Stimulated activated CD8-positive, alpha-beta memory T cell treated with anti-CD3 and anti-CD28 coated beads, Interleukin-12 subunit alpha, Interleukin-12 subunit beta, amount 100 ng/mL, for 24 hours (primary cell): ENCODE data around the gene SLC6A9.

Source experiments
- DNase-seq: peaks from one replicate; pipeline ENCODE4 v3.0.0-alpha.2; 2020; ENCODE audit errors: extremely low read depth

Gene SLC6A9

DNA sequence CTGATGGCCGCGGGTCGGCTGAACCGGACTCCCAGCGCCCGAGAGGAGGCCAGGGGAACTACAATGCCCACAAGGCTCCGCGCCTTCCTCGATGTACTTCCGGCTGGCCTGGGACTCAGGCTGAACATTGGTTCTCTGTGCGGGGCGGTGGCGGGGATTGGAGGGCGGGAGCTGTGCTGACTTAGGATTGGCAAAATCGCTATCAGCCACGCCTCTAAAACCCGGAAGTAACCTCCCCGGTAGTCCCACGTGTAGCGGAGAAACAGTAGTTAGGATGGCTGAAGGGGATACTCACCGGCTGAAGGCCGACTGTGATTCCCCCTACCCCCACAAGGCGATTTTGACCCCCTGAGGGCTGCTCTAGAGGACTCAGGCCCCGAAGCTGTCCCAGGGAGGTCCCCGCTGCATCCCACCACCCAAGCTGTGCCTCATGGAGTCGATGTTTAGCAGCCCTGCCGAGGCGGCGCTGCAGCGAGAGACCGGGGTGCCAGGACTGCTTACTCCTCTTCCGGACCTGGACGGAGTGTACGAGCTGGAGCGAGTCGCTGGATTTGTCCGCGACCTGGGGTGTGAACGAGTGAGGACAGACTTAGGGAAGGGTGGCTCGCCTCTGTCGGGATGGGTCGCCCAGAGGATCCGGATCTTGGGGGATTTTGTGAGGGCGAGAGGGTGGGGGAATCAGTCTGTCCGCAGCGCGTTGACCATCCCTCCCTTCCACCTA, 61.4 kb downstream of the SLC6A9 start, which contains the start of gene DPH2:
TSS of gene DPH2 (plus strand) at position 265 of the 721 bp plus-strand sequence. CDS start at position 431, 166 bp downstream.
- peak; percentile 94 for DNase-seq

DNA sequence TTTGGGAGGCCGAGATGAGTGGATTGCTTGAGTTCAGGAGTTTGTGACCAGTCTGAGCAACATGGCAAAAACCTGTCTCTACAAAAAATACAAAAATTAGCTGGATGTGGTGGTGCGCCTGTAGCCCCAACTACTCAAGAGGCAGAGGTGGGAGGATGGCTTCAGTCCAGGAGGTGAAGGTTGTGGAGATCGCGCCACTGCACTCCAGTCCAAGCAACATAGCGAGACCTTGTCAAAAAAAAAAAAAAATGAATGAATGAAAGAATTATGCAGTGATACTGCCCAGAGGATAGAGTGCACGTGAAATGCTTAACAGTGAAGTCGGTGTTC, 61.9 kb downstream of the SLC6A9 start:
- DNase-seq = no peak

DNA sequence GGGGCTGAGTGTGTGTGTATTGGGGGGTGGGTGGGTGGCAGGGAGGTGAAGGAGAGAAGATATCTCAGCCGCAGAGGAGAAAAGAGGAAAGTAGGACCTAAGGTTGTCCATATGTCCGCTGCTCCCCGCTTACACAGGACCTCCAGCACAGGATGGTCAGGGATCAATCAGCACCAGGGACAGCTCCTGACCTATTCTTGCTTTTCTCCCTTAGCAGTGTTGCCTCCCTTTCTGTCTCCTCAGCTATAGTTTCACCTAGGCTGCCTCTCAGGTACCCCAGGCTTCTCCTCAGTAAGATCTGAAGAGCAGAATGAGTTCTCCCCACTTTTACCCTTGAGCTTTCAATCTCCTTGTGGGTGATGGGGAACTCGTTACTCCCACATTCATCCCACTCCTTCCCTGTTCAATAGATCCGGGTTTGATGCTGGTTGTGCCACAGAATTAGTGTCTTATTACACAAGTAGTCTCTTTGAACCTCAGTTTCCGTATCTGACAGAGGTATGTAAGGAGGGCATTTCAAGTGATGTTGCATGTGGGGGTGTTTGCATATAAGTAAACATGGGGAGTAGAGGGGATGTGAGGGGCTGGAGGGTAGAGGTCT, 62.8 kb downstream of the SLC6A9 start:
- no peak for DNase-seq

DNA sequence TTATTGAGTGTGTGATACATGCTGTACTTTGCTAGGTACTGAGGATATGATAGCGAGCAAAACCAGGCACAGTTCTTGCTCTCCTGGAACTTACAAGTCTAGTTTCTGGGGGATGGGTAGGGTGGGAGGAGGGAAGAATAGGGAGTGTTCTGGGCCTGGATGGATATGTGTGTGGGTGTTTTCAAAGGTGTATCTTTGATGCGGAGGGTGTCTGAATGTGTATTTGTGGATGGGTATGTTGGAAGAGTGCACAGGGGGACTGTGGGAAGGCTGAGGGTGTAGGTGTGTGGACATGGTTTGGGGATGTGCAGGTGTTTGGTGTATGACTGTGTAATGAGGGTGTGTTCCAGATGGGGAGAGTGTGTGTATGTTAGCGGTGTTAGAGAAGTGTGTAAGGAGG, 65.9 kb downstream of the SLC6A9 start:
- DNase-seq = no peak

DNA sequence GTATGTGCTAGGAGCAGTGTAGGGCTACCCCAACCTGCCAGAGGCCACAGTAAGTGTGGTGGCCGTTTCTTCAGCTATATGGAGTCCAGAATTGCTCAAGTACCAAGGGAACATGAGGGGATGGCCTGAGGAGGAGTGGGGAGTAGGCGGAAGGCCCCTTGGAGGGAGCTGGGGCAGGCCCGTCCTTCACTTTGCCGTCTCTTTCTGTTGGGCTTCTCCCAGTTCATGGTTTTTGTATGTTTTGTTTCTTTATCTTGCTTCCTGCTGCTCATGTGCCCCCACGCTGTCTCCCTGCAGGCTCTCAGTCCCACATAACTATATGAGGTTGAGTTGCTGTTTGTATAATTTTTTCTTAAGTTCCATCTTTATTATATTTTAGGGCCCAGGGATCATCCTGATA, 67.4 kb downstream of the SLC6A9 start:
- no peak for DNase-seq

DNA sequence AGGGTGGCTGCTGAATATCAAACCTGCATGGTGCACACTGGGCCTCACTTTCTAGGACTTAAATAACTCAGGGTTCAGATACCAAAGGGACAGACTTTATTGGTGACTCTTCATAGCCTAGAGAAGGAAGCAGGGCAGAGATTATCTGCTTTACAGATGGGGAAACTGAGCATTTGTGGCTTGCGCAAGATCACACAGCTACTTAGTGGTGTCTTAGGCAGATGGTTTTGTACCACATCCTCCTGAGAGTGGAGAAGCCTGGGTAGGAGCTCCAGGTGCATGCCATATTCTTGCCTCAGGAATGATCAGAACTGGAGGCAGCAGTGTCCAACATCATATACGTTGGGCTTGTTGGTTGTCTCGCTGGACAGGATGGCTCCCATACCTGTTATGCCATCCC, 68.3 kb downstream of the SLC6A9 start:
- no peak for DNase-seq

DNA sequence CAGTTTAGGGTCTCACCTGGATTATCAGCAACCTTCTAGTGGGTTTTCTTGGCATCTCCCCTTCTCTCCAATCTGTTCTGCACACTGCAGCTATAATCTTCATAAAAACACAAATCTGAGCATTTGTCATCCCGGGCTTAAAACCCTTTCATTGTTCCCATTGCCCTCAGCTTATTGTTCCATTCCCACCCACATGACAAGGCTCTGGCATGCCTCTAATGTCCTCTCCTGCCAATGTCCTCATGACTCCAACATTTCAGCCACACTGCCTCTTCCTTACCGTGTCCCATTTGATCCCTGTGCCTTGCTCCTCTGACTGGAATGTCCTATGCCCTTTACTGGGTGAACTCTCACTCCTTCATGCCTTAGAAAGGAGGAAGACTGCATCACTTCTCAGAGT, 68.9 kb downstream of the SLC6A9 start:
- no peak for DNase-seq

DNA sequence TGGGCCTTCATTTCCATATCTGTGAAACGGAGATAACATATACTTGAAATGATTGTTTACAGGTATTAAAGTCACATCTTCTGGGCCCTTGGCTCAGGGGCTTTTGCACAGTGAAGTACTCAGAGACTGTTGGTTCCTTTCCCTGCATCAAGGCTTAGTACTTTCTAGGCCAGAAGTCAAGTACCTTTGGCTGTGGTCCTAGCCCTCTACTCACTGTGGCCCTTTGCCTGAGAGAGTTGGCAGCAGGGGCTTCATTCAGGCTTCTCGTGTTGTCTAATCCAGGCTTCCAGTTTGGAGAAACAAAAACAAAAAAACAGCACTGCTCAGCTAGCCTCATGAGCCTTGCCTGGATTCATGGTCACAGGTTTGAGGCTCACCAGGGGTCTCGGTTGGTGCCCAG, 69.6 kb downstream of the SLC6A9 start:
- no peak for DNase-seq

DNA sequence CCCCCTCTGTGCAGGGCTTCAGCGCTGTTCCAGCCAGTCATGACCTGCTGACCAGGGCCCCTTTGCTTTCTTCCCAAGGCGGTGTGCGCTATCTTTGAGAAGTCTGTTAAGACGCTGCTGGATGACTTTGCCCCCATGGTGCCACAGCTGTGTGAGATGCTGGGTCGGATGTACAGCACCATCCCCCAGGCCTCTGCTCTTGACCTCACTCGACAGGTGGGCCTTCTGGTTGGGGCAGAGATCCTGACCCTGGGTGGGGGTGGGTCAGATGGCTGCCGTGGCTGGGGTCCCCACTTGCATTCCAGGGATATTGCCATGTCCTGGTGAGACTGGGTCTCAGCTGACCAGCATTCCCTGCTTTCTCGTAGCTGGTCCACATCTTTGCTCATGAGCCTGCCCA, 70.5 kb downstream of the SLC6A9 start:
- no peak for DNase-seq

DNA sequence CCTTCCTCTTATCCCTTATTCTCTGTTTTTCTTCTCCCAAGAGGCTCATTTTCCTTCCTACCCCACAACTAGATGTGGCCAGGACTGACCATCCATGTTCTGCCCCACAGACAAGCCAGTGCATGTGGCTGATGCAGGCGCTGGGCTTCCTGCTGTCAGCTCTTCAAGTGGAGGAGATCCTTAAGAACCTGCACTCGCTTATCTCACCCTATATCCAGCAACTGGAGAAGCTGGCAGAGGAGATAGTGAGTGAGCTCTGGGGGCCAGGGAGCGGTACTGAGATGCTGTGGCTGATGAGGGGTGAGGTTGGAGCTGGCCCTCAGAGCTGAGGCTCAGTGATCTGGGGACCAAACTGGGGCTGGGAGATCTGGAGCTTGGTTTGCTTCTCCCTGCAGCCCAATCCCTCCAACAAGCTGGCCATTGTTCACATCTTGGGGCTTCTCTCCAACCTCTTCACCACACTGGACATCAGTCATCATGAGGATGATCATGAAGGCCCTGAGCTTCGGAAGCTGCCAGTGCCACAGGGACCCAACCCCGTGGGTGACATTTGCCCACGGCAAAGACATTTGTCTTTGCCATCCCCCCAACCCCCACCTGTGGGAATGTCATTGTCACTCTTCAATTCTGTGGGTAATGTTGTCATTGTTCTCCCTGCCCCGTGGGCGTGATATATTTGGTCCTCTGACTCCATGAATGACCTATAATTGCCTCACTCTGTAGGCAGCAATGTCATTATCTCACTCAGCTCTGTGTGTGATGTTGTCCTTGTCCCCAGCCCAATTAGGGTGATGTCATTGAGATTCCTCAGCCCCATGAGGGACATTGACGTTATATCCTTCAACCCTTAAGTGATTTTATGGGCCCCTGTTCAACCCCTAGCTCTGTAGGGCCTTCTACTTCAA, 72.7 kb downstream of the SLC6A9 start:
- no peak for DNase-seq

DNA sequence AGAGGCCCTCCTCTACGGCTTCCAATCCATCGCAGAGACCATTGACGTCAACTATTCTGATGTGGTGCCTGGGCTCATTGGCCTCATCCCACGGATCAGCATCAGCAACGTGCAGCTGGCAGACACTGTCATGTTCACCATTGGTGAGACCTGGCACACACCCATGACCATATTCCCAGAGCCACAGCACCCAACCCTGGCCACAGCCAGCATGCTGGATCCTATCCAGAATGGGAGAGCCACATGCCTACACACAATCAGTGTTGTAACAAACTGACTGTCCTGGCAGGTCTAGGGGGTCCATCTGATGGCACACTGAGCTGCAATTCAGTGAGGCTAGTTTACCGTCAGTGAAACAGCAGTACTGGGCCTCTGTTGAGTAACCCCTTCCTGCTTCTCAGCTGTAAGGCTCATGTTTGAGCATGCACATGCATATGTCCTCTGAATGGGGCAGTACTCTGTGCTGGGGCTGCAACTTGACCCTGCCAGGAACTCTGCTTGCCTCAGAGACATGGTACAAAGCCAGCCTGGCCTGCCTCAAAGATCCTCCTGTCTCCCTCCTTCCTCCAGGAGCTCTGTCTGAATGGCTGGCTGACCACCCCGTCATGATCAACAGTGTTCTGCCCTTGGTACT, 73.7 kb downstream of the SLC6A9 start:
- no peak for DNase-seq

DNA sequence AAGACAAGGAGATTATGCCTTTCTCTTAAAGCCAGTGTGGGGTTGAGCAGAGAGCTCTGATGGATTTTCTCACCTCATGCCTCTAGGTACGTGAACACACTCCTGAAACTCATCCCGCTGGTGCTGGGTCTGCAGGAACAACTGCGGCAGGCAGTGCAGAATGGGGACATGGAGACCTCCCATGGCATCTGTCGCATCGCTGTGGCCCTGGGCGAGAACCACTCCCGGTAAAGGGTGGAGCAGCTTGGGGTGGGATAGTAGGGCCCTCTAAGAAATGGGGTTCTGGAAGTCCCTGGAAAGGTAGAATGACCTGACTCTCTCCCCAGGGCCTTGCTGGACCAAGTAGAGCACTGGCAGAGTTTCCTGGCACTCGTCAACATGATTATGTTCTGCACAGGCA, 75.0 kb downstream of the SLC6A9 start:
- DNase-seq = no peak

DNA sequence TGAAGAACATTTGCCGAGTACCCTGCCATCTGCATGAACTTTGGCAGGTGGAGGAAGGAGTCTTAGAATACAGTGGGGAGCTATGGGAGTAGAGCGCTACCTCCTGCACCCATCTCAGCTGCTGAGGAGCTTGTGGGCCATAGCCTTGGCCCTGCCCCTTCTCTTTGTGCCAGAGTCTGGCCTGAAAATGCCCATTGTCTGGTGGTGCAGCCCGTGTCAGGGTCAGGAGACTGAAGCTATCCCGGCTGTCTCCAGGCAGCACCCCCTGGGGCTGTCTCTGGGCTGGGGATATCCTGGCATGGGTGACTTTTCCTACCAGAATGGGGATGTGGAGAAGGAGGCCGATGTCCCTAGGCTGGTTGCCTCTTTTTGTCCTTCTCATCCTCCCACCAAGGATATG, 77.2 kb downstream of the SLC6A9 start:
- no peak for DNase-seq

DNA sequence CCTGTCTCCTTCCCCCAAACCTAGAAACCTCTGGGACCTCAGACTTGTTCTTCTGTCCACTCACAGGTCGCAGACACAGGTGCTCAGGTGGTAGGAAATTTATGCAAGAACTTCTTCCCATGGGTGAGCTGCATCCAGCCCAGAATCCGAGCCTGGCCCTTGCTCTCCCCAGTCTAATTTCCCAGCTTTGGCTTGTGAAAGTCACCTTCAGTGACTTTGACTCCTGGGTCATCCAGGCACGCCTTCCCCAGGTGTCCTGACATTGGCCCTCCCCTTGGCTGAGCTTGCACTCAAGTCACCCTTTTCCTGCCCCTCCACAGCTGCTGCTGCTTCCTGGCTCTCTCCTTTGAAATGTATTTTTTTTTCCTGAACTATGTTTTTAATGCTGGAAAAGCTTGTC, 77.9 kb downstream of the SLC6A9 start:
- DNase-seq = no peak

DNA sequence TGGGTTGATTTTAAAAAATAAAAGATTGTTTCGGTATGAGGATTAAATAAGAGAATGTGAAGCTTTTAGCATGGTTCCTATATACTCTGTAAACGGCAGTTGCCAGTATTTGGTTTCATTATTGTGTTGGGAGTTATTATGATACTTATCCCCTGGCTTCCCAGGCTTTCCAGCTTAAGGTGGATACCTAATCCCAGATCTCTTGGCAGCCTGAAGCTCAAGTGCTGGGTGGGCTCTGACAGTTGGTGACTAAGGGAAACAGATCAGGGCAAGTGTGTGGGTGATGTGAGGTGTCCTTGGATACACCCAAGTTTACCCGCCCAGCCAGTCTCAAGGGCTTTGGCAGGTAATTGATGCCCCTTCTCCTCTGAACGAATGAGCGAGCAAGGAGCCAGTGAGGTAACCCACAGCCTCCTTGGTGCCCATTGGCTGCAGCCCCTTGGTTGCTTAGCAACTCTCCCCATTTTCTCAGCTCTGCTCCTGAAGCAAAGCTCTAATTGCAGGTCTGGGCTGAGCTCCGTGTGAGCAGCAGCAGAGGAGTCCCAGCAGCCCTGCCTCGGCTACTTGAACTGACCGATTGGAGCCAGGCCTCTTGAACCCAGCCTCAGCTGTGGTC, 78.4 kb downstream of the SLC6A9 start:
- DNase-seq = no peak

DNA sequence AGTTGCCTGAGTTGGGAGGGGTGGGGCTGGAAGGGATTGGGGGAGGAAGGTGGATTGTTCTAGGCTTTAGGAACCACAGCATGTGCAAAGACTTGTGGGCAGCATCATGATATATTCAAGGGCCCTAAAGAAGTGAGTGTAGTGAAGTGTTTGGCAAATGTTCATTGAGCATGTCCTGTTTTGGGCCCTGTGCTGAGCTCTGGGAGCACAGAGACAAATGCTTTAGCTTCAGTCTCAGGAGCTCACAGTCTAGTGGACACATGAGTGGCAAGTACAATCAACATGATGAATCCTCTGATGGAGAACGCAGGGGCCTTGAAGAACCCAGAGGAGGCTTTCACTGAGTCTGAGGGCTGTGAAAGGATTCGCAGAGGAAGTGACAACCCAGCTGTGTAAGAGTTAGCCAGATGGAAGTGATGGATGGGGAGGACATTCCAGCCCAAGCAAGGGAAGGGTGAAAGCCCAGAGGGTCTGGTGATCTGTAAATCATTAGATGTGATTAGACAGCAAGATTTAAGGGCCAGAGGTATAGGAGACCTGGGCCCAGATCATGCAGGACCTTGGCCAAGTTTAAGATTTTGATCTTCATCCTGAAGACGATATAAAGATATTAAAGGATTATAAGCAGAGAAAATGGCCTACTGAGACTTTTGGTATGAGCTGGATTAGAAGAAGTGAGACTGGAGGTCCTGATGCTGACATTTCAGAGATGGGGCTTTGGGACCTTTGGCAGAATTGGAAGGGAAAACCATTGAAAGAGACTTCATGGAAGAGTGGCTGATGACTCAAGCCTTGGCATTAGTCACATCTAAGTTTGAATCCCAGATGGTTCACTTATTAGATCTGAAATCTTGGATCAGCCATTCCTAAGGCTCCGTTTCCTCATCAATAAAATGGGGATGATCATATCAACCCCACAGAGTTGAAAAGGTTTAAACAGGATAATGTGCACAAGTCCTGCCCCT, 80.0 kb downstream of the SLC6A9 start:
- no peak for DNase-seq

DNA sequence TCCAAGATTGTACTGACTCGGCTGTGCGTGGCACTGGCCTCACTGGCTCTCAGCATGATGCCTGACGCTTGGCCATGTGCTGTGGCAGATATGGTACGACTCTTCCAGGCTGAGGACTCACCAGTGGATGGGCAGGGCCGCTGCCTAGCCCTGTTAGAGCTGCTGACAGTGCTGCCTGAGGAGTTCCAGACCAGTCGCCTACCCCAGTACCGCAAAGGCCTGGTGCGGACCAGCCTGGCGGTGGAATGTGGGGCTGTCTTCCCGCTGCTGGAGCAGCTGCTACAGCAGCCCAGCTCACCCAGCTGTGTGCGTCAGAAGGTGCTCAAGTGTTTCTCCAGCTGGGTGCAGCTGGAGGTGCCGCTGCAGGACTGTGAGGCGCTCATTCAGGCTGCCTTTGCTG, 81.6 kb downstream of the SLC6A9 start:
- DNase-seq = no peak

DNA sequence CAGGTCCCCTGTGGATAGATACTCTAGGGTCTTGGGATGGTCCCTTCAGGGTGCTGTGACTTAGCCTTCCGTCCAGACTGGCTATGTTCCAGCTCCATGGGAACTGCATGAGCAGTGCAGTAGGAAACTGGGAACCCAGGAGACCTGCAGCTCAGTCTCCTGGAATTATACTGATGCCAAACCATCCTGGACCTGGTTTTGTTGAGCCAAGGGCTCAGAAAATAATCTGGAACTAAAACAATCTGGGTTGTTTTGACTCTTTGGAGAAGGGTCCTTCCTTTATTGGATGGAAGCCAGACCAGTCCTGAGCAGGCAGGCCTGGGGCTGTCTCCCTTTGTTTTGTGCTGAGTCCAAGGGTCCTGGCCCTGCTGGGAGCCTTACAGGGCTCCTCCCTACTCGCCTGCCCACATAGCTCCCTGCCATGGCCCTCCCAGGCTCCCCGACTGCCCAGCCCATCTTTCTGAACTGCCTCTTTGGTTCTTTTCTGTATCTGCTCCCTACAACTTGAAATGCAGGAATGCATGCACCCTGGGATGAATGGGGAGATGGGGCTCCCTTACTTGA, 83.3 kb downstream of the SLC6A9 start:
- DNase-seq = no peak

DNA sequence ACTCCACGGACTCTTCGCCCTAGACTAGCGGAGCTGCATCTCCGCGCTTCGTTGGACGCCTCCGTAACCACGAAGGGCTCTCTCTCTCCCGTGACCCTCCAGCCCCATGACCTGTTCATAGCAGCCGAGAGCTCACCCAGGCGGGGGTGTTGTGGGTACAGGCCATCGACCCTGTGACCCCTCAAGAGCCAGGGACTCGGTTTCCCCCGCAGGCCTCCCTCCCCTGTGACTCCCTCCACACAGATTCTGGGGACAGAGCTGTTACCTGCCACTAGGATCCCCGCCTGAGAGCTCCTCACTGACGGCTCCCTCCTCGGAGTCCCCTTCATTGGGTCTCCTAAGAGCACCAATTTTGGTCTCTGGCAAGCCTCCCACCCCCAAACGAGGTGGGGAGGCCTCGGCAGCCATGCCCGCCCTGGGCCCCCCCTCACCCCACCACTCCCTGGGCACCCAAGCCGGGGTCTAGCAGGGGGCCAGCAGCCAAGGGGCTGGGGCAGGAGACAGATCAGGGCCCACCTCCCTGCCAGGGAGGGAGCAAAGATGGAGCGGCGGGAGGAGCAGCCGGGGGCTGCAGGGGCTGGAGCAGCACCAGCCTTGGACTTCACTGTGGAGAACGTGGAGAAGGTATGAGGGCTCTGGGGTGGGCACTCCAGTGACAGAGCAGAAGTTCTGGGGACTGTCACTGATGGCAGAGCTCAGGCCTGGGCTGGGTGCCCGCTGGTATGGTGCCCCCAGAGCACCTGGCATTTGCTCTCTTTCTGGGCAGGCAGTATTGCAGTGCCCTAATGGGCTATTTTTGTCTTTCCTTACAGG, 84.0 kb downstream of the SLC6A9 start:
- DNase-seq = no peak
